ENCODE measurements around the gene PHACTR4. TPM values are rescaled to one million over a fixed set of nuclear protein-coding genes. Genes with fewer than 3 reads are reported as not detected.

PHACTR4 gene
- total RNA-seq, 1 experiment from 2014 or later: 52.9 TPM

DNA sequence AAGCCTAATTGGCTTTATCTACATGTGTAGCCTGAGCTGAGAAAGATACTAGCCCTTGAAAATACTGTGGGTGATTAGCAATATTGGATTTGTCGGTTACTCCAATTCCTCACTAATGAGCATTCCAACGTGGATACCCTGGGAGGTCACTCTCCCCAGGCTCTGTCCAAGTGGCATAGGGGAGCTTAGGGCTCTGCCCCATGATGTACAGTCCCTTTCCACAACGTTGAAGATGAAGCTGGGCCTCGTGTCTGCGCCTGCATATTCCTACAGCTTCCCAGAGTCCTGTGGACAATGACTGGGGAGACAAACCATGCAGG lies 138.9 kb downstream of the PHACTR4 start (continued):
- TF ChIP-seq RELA (CRISPR knock-in tag; IDR thresholded peaks at IDR 0.05; ENCODE audit: borderline replicate concordance): no peak

DNA sequence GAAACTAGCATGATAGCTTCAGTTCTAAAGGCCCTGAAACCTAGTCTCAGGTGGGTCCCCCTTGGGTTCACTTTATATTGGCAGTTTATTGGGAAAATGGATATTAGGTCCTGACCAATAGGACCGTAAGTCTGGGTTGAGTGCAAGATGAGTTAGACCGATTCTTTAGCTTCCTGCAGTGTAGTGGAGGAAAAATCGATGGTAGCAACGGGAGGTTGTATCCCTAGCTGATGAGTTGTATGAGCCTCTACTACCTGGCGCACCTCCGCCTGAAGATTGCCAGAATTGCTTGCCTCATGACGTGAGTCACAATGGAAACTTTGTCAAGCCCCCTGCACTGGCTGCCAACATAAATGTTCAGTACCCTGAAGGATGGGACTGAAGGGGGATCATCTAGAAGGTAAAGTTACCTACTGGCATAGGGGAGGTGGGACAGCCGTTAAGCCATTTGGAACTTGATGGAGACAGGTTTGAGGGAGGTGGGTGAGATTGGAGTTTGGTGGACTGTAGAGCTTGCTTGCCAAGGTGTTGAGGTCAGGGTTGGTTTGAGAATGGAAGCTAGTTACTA lies 140.2 kb downstream of the PHACTR4 start:
- Mint-ChIP-seq H3K36me3 (peaks cover 90% of the 10 kb centered on the region), H3K4me3 (peak overlapping the region; percentile 99), H3K27me3 (ENCODE audit: low read depth) (peaks cover 7% of the 10 kb centered on the region), H3K4me1 (peaks cover 40% of the 10 kb centered on the region), H3K9me3 (no peaks in the 10 kb centered on the region), H3K27ac (peak overlapping the region; percentile 99)
- DNase-seq (ENCODE audit: low spot score): no peak
- no peak for ATAC-seq
- ChIA-PET CTCF (interaction anchor here (1.5 kb wide), 1 partner anchor 93 kb away, joined by 5 read pairs; no protein-coding TSS in a partner anchor), POLR2A (interaction anchor here (0.8 to 0.9 kb wide), 2 partner anchors 71 to 133 kb away, joined by 3 read pairs; partner anchors contain the start of gene TAF12)
- TF ChIP-seq, protein P1, sequence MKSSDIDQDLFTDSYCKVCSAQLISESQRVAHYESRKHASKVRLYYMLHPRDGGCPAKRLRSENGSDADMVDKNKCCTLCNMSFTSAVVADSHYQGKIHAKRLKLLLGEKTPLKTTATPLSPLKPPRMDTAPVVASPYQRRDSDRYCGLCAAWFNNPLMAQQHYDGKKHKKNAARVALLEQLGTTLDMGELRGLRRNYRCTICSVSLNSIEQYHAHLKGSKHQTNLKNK (CRISPR knock-in tag; IDR thresholded peaks at IDR 0.05): peak; percentile 97
- TF ChIP-seq ZNF423 (CRISPR knock-in tag; IDR thresholded peaks at IDR 0.05) (peak; percentile 45; the same call in 1 of the 2 replicates), PRRX2 (CRISPR knock-in tag; IDR thresholded peaks at IDR 0.05) (peak; percentile 98; the same call in 1 of the 2 replicates), KAT7 (CRISPR knock-in tag; IDR thresholded peaks at IDR 0.05; ENCODE audit: borderline replicate concordance) (no peak), NR1H2 (CRISPR knock-in tag; IDR thresholded peaks at IDR 0.05) (no peak), ESRRA (CRISPR knock-in tag; IDR thresholded peaks at IDR 0.05; ENCODE audit: borderline replicate concordance) (no peak), TCF7 (CRISPR knock-in tag; IDR thresholded peaks at IDR 0.05; ENCODE audit: low read depth) (no peak), EMX1 (CRISPR knock-in tag; IDR thresholded peaks at IDR 0.05) (no peak; the same call in 1 of the 2 replicates), SMAD4 (CRISPR knock-in tag; IDR thresholded peaks at IDR 0.05) (peak; percentile 88; the same call in 1 of the 2 replicates), CBFB (CRISPR knock-in tag; IDR thresholded peaks at IDR 0.05; ENCODE audit: low read depth) (no peak), IRF2 (CRISPR knock-in tag; IDR thresholded peaks at IDR 0.05; ENCODE audit: borderline replicate concordance, low read depth) (no peak), RELA (CRISPR knock-in tag; IDR thresholded peaks at IDR 0.05; ENCODE audit: borderline replicate concordance) (no peak), CREB1 (CRISPR knock-in tag; IDR thresholded peaks at IDR 0.05) (peak; percentile 28; the same call in 1 of the 2 replicates)
- TF ChIP-seq, protein P2, sequence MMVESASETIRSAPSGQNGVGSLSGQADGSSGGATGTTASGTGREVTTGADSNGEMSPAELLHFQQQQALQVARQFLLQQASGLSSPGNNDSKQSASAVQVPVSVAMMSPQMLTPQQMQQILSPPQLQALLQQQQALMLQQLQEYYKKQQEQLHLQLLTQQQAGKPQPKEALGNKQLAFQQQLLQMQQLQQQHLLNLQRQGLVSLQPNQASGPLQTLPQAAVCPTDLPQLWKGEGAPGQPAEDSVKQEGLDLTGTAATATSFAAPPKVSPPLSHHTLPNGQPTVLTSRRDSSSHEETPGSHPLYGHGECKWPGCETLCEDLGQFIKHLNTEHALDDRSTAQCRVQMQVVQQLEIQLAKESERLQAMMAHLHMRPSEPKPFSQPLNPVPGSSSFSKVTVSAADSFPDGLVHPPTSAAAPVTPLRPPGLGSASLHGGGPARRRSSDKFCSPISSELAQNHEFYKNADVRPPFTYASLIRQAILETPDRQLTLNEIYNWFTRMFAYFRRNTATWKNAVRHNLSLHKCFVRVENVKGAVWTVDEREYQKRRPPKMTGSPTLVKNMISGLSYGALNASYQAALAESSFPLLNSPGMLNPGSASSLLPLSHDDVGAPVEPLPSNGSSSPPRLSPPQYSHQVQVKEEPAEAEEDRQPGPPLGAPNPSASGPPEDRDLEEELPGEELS (CRISPR knock-in tag; IDR thresholded peaks at IDR 0.05): no peak
- TF ChIP-seq, protein P3, sequence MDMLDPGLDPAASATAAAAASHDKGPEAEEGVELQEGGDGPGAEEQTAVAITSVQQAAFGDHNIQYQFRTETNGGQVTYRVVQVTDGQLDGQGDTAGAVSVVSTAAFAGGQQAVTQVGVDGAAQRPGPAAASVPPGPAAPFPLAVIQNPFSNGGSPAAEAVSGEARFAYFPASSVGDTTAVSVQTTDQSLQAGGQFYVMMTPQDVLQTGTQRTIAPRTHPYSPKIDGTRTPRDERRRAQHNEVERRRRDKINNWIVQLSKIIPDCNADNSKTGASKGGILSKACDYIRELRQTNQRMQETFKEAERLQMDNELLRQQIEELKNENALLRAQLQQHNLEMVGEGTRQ (CRISPR knock-in tag; IDR thresholded peaks at IDR 0.05): no peak
- TF ChIP-seq, protein P4, sequence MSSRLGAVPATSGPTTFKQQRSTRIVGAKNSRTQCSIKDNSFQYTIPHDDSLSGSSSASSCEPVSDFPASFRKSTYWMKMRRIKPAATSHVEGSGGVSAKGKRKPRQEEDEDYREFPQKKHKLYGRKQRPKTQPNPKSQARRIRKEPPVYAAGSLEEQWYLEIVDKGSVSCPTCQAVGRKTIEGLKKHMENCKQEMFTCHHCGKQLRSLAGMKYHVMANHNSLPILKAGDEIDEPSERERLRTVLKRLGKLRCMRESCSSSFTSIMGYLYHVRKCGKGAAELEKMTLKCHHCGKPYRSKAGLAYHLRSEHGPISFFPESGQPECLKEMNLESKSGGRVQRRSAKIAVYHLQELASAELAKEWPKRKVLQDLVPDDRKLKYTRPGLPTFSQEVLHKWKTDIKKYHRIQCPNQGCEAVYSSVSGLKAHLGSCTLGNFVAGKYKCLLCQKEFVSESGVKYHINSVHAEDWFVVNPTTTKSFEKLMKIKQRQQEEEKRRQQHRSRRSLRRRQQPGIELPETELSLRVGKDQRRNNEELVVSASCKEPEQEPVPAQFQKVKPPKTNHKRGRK (CRISPR knock-in tag; IDR thresholded peaks at IDR 0.05; ENCODE audit: borderline replicate concordance): no peak
- TF ChIP-seq, protein P5, sequence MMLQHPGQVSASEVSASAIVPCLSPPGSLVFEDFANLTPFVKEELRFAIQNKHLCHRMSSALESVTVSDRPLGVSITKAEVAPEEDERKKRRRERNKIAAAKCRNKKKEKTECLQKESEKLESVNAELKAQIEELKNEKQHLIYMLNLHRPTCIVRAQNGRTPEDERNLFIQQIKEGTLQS (CRISPR knock-in tag; conservative IDR thresholded peaks at IDR 0.05): peak; percentile 30; the same call in 1 of the 2 replicates
- TF ChIP-seq, protein P6, sequence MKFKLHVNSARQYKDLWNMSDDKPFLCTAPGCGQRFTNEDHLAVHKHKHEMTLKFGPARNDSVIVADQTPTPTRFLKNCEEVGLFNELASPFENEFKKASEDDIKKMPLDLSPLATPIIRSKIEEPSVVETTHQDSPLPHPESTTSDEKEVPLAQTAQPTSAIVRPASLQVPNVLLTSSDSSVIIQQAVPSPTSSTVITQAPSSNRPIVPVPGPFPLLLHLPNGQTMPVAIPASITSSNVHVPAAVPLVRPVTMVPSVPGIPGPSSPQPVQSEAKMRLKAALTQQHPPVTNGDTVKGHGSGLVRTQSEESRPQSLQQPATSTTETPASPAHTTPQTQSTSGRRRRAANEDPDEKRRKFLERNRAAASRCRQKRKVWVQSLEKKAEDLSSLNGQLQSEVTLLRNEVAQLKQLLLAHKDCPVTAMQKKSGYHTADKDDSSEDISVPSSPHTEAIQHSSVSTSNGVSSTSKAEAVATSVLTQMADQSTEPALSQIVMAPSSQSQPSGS (CRISPR knock-in tag; IDR thresholded peaks at IDR 0.05; ENCODE audit: borderline replicate concordance, low read depth): 0 out of 2 replicates have a peak, but pooled peaks have one; percentile 18
- TF ChIP-seq, protein P7, sequence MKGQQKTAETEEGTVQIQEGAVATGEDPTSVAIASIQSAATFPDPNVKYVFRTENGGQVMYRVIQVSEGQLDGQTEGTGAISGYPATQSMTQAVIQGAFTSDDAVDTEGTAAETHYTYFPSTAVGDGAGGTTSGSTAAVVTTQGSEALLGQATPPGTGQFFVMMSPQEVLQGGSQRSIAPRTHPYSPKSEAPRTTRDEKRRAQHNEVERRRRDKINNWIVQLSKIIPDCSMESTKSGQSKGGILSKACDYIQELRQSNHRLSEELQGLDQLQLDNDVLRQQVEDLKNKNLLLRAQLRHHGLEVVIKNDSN (CRISPR knock-in tag; IDR thresholded peaks at IDR 0.05): peak; percentile 41; the same call in 1 of the 2 replicates
- TF ChIP-seq, protein P8, sequence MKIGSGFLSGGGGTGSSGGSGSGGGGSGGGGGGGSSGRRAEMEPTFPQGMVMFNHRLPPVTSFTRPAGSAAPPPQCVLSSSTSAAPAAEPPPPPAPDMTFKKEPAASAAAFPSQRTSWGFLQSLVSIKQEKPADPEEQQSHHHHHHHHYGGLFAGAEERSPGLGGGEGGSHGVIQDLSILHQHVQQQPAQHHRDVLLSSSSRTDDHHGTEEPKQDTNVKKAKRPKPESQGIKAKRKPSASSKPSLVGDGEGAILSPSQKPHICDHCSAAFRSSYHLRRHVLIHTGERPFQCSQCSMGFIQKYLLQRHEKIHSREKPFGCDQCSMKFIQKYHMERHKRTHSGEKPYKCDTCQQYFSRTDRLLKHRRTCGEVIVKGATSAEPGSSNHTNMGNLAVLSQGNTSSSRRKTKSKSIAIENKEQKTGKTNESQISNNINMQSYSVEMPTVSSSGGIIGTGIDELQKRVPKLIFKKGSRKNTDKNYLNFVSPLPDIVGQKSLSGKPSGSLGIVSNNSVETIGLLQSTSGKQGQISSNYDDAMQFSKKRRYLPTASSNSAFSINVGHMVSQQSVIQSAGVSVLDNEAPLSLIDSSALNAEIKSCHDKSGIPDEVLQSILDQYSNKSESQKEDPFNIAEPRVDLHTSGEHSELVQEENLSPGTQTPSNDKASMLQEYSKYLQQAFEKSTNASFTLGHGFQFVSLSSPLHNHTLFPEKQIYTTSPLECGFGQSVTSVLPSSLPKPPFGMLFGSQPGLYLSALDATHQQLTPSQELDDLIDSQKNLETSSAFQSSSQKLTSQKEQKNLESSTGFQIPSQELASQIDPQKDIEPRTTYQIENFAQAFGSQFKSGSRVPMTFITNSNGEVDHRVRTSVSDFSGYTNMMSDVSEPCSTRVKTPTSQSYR (CRISPR knock-in tag; IDR thresholded peaks at IDR 0.05): peak; percentile 73
